ENCODE measurements around the gene CADPS.

DNA sequence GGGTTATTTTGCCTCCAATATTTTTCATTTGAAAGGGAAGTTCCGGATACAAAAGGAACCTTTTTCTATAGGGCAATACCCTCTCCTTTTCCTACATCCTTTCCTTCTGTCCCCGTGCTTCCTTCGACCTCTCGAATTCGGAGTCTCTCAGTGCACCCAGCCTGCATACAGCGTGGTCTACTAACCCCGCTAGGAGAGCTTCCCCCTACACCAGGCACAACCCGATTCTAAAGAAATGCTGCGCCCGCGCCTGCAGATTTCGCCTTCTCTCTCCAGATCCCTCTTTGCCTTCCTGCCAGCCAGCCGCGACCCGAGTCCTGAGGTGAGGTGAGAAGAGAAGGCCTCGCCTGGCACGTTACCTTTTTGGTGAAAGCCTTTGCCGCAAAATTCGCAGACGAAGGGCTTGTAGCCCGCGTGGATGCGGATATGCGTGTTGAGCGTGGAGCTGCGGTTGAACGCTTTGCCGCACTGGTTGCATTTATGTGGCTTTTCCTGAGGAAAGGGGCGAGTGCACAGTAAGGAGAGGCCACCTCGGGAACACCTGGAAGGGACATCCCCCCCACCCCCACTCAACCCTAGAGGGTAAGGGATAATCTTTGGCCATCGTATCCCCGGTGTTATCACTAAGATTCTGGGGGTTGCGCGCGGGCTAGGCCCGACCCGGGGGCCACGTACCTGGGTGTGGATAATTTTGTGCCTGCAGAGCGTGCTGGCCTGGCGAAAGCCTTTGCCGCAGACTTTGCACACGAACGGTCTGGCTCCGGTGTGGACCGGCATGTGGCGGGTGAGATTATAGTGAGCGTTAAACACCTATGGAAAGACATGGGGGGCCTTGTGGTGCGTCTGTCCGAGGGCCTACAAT lies 504.1 kb downstream of the CADPS start:
- TF ChIP-seq REST (IDR thresholded peaks at IDR 0.05; ENCODE audit: insufficient replicate concordance, low read depth) (no peak), POLR2AphosphoS5 (IDR thresholded peaks at IDR 0.05; ENCODE audit: low read depth) (no peak), SPI1 (IDR thresholded peaks at IDR 0.05; ENCODE audit: borderline replicate concordance, low read depth) (no peak), GABPA (IDR thresholded peaks at IDR 0.05; ENCODE audit: low read depth) (no peak)
- TF ChIP-seq, protein P1, sequence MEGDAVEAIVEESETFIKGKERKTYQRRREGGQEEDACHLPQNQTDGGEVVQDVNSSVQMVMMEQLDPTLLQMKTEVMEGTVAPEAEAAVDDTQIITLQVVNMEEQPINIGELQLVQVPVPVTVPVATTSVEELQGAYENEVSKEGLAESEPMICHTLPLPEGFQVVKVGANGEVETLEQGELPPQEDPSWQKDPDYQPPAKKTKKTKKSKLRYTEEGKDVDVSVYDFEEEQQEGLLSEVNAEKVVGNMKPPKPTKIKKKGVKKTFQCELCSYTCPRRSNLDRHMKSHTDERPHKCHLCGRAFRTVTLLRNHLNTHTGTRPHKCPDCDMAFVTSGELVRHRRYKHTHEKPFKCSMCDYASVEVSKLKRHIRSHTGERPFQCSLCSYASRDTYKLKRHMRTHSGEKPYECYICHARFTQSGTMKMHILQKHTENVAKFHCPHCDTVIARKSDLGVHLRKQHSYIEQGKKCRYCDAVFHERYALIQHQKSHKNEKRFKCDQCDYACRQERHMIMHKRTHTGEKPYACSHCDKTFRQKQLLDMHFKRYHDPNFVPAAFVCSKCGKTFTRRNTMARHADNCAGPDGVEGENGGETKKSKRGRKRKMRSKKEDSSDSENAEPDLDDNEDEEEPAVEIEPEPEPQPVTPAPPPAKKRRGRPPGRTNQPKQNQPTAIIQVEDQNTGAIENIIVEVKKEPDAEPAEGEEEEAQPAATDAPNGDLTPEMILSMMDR (IDR thresholded peaks at IDR 0.05; ENCODE audit: insufficient read depth, low read length), result no peak
